GM23338 (cell line): ENCODE results near the gene CTDSPL. TPM values are rescaled to one million over a fixed set of nuclear protein-coding genes. Genes with fewer than 3 reads are reported as not detected.
"Not testable (repeated sequence)": the region's sequence is repeated elsewhere in the genome, so short reads cannot be mapped to it uniquely, and the experiment has no call there.

Source experiments
- ATAC-seq: fragments of 200-7000 bp; cut with Tn5 transposase; 3 replicates; pipeline ENCODE4 v1.9.1; 2020
- DNase-seq: peaks from one replicate; pipeline ENCODE4 v3.0.0-alpha.2; 2015; ENCODE audit warnings: low spot score
- H2AFZ ChIP-seq: fragments of 200-600 bp; sonication (generic); 2 replicates; pipeline ENCODE4 v1.8.0; 2016; ENCODE audit warnings: antibody characterized with exemption, mild to moderate bottlenecking, moderate library complexity
- H3F3A ChIP-seq: fragments of 200-600 bp; sonication (generic); replicated peaks from 2 replicates; pipeline ENCODE4 v1.8.0; 2017; ENCODE audit warnings: antibody characterized with exemption, mixed run types, low read depth
- H3K27ac ChIP-seq: fragments of 200-600 bp; sonication (generic); 2 replicates; pipeline ENCODE4 v1.6.1; 2016; ENCODE audit warnings: low read depth
- H3K27me3 ChIP-seq: fragments of 200-600 bp; sonication (generic); 2 replicates; pipeline ENCODE4 v1.8.0; 2016; ENCODE audit warnings: mild to moderate bottlenecking, mixed run types, moderate library complexity; ENCODE audit not compliant: insufficient read depth
- H3K36me3 ChIP-seq: fragments of 200-600 bp; sonication (generic); 2 replicates; pipeline ENCODE4 v1.8.0; 2016; ENCODE audit warnings: mild to moderate bottlenecking; ENCODE audit not compliant: insufficient read depth
- H3K4me1 ChIP-seq: fragments of 200-600 bp; sonication (generic); 2 replicates; pipeline ENCODE4 v1.8.0; 2016; ENCODE audit warnings: mild to moderate bottlenecking, moderate library complexity; ENCODE audit not compliant: insufficient read depth
- H3K4me2 ChIP-seq: fragments of 200-600 bp; sonication (generic); 2 replicates; pipeline ENCODE4 v1.7.1; 2017; ENCODE audit warnings: mixed run types
- H3K4me3 ChIP-seq: fragments of 200-600 bp; sonication (generic); 2 replicates; pipeline ENCODE4 v1.6.1; 2016; ENCODE audit warnings: mixed run types
- H3K79me2 ChIP-seq: fragments of 200-600 bp; sonication (generic); replicated peaks from 2 replicates; pipeline ENCODE4 v1.8.0; 2017; ENCODE audit warnings: mild to moderate bottlenecking; ENCODE audit not compliant: insufficient read depth
- H3K9me2 ChIP-seq: fragments of 200-600 bp; sonication (generic); 2 replicates; pipeline ENCODE4 v1.8.0; 2017; ENCODE audit not compliant: insufficient read depth
- H4K20me1 ChIP-seq: fragments of 200-600 bp; sonication (generic); replicated peaks from 2 replicates; pipeline ENCODE4 v1.8.0; 2017; ENCODE audit warnings: mild to moderate bottlenecking; ENCODE audit not compliant: insufficient read depth
- H3K27ac Mint-ChIP-seq: 2 replicates; pipeline ENCODE4 v1.8.0; 2020; ENCODE audit warnings: inconsistent platforms, mild to moderate bottlenecking, moderate library complexity, mixed read lengths
- H3K27me3 Mint-ChIP-seq: 3 replicates; pipeline ENCODE4 v1.8.0; 2022; ENCODE audit warnings: low read depth, mild to moderate bottlenecking, moderate library complexity, mixed read lengths, inconsistent platforms; ENCODE audit not compliant: insufficient read depth, poor library complexity
- H3K36me3 Mint-ChIP-seq: 3 replicates; pipeline ENCODE4 v1.8.0; 2021; ENCODE audit warnings: low read depth, mild to moderate bottlenecking, inconsistent platforms, moderate library complexity, mixed read lengths
- H3K4me1 Mint-ChIP-seq: 3 replicates; pipeline ENCODE4 v1.8.0; 2020; ENCODE audit warnings: mild to moderate bottlenecking, inconsistent platforms, mixed read lengths
- H3K4me3 Mint-ChIP-seq: 3 replicates; pipeline ENCODE4 v1.8.0; 2021; ENCODE audit warnings: moderate library complexity, mild to moderate bottlenecking, inconsistent platforms, mixed read lengths
- H3K9me3 Mint-ChIP-seq: 3 replicates; pipeline ENCODE4 v1.8.0; 2020; ENCODE audit warnings: moderate library complexity, mild to moderate bottlenecking, inconsistent platforms, mixed read lengths
- CREB1 ChIP-seq: fragments of 250-450 bp; sonication (Bioruptor Pico); IDR thresholded peaks from 2 replicates; pipeline ENCODE4 v1.5.0; 2020; ENCODE audit warnings: low read depth, mild to moderate bottlenecking, moderate library complexity
- EZH2 ChIP-seq: fragments of 200-600 bp; sonication (generic); IDR thresholded peaks from one replicate; pipeline ENCODE4 v1.8.0; 2017; ENCODE audit warnings: antibody characterized with exemption, mild to moderate bottlenecking, low read depth; ENCODE audit not compliant: unreplicated experiment
- NANOG ChIP-seq: IDR thresholded peaks from 2 replicates; pipeline ENCODE4 v1.6.1; 2016; ENCODE audit warnings: antibody characterized with exemption, borderline replicate concordance
- ZNF462 ChIP-seq: fragments of 250-450 bp; sonication (Bioruptor Pico); IDR thresholded peaks from 2 replicates; pipeline ENCODE4 v1.5.0; 2020; ENCODE audit warnings: mild to moderate bottlenecking, moderate library complexity
- polyA plus RNA-seq: library from polyadenylated mRNA; unstranded; fragments of >200 nt; fragmentation: Nextera tagmentation; extraction: Ambion mirVana; gene quantifications from 2 replicates; pipeline ENCODE4 v1.2.1, GENCODE V29; 2016
- total RNA-seq: library from RNA; depleted of rRNA; stranded (reverse); fragments of >200 nt; shearing (Covaris generic); gene quantifications from 2 replicates; pipeline ENCODE4 v1.2.3, GENCODE V29; 2014

Gene CTDSPL
- total and polyA plus RNA-seq, 2 experiments from 2014 or later, result 23.2 to 42.0 TPM

- TF ChIP-seq CREB1 (CRISPR knock-in tag) (no peak), NANOG (no peak), EZH2 (no peak), ZNF462 (CRISPR knock-in tag) (no peak)
Observed at GRCh38 chr3:37987751-37988179, 126.1 kb downstream of the CTDSPL start (continued).

- H3F3A ChIP-seq, H3K4me1 ChIP-seq, H3K27ac ChIP-seq, H3K36me3 Mint-ChIP-seq, H3K4me3 Mint-ChIP-seq, H3K9me2 ChIP-seq, H3K4me1 Mint-ChIP-seq, H3K79me2 ChIP-seq, ATAC-seq, H3K27ac Mint-ChIP-seq, H3K4me2 ChIP-seq, H4K20me1 ChIP-seq, H3K9me3 Mint-ChIP-seq, H2AFZ ChIP-seq, DNase-seq, H3K27me3 ChIP-seq, H3K36me3 ChIP-seq, H3K4me3 ChIP-seq: not testable (repeated sequence)
- H3K27me3 Mint-ChIP-seq, result peaks cover 24% of the 10 kb centered on the region
Observed at GRCh38 chr3:37988376-37988775, 126.7 kb downstream of the CTDSPL start.
